Activated CD8-positive, alpha-beta T cell treated with anti-CD3 and anti-CD28 coated beads, Interleukin-2, amount 10 ng/mL, durations not matched to agents 7 days and 5 days (primary cell): ENCODE measurements around the gene PLB1. TPM values are rescaled to one million over a fixed set of nuclear protein-coding genes. Genes with fewer than 3 reads are reported as not detected.
"Not testable (repeated sequence)": the region's sequence is repeated elsewhere in the genome, so short reads cannot be mapped to it uniquely, and the experiment has no call there.

Experiments used
- ATAC-seq: fragments of 150-1000 bp; cut with Tn5 transposase; one replicate; pipeline ENCODE4 v1.10.0; 2021; ENCODE audit warnings: moderate library complexity
- CTCF ChIA-PET: fragments of 350-600 bp; sonication (Branson Sonifier 250); formaldehyde crosslinking; loops from one replicate; lab custom pipeline; 2021; ENCODE audit warnings: antibody characterized with exemption; lab: Charles Lee
- POLR2A ChIA-PET: fragments of 350-600 bp; sonication (Branson Sonifier 250); formaldehyde crosslinking; loops from one replicate; lab custom pipeline; 2021; ENCODE audit warnings: antibody characterized with exemption; lab: Charles Lee
- DNase-seq: peaks from one replicate; pipeline ENCODE4 v3.0.0-alpha.2; 2020
- H3K27ac Mint-ChIP-seq: one replicate; pipeline ENCODE4 v1.8.0; 2021; ENCODE audit warnings: mild to moderate bottlenecking, mixed read lengths
- H3K27me3 Mint-ChIP-seq: one replicate; pipeline ENCODE4 v1.8.0; 2021; ENCODE audit warnings: low read depth, mixed read lengths
- H3K36me3 Mint-ChIP-seq: one replicate; pipeline ENCODE4 v1.8.0; 2021; ENCODE audit warnings: low read depth, mixed read lengths
- H3K4me1 Mint-ChIP-seq: one replicate; pipeline ENCODE4 v1.8.0; 2021; ENCODE audit warnings: low read depth, mixed read lengths
- H3K4me3 Mint-ChIP-seq: one replicate; pipeline ENCODE4 v1.8.0; 2021; ENCODE audit warnings: mild to moderate bottlenecking, mixed read lengths
- H3K9me3 Mint-ChIP-seq: one replicate; pipeline ENCODE4 v1.8.0; 2022; ENCODE audit warnings: mixed read lengths; ENCODE audit not compliant: insufficient read depth
- total RNA-seq, 2 experiments: library from RNA; stranded (reverse); gene quantifications; one replicate each; pipeline ENCODE4 v1.2.3, GENCODE V29; 2021

The PLB1 gene
- total RNA-seq, 2 experiments from 2014 or later: 1.0 to 1.4 TPM

- no peak overlapping the region for H3K27ac Mint-ChIP-seq
- ChIA-PET POLR2A (no interaction called here), CTCF (interaction anchor here (1.5 kb wide), 1 partner anchor 64 kb away, joined by 6 read pairs; no protein-coding TSS in a partner anchor)
- no peak overlapping the region for H3K4me3 Mint-ChIP-seq
- H3K36me3 Mint-ChIP-seq: peaks cover 2% of the 10 kb centered on the region
- DNase-seq (no peak), ATAC-seq (no peak)
- peaks cover 4% of the 10 kb centered on the region for H3K9me3 Mint-ChIP-seq
- H3K4me1 Mint-ChIP-seq: peaks cover 12% of the 10 kb centered on the region
- no peaks in the 10 kb centered on the region for H3K27me3 Mint-ChIP-seq
Measured at GRCh38 chr2:28659127-28659526, 163.3 kb downstream of the PLB1 start.

- peaks cover 2% of the 10 kb centered on the region for H3K27me3 Mint-ChIP-seq
- peaks cover 2% of the 10 kb centered on the region for H3K36me3 Mint-ChIP-seq
- ChIA-PET CTCF (no interaction called here), POLR2A (no interaction called here)
- no peak overlapping the region for H3K4me3 Mint-ChIP-seq
- no peak for ATAC-seq
- H3K9me3 Mint-ChIP-seq: peaks cover 4% of the 10 kb centered on the region
- no peak for DNase-seq
- no peak overlapping the region for H3K27ac Mint-ChIP-seq
- peaks cover 4% of the 10 kb centered on the region for H3K4me1 Mint-ChIP-seq
Measured at GRCh38 chr2:28661589-28662001, 165.7 kb downstream of the PLB1 start.

GRCh38 chr2:28662044-28662443, 166.2 kb downstream of the PLB1 start:
- peaks cover 2% of the 10 kb centered on the region for H3K36me3 Mint-ChIP-seq
- peaks cover 4% of the 10 kb centered on the region for H3K9me3 Mint-ChIP-seq
- ChIA-PET CTCF (no interaction called here), POLR2A (no interaction called here)
- H3K4me1 Mint-ChIP-seq: peaks cover 3% of the 10 kb centered on the region
- H3K27me3 Mint-ChIP-seq: peaks cover 2% of the 10 kb centered on the region
- ATAC-seq (no peak), DNase-seq (no peak)
- H3K27ac Mint-ChIP-seq: no peak overlapping the region
- no peak overlapping the region for H3K4me3 Mint-ChIP-seq

GRCh38 chr2:28662468-28663181, 166.8 kb downstream of the PLB1 start:
- Mint-ChIP-seq H3K4me1 (no peaks in the 10 kb centered on the region), H3K9me3 (peaks cover 4% of the 10 kb centered on the region), H3K4me3 (no peak overlapping the region), H3K27ac (no peak overlapping the region), H3K27me3 (peaks cover 2% of the 10 kb centered on the region), H3K36me3 (peaks cover 2% of the 10 kb centered on the region)
- DNase-seq (no peak), ATAC-seq (no peak)
- ChIA-PET POLR2A (no interaction called here), CTCF (no interaction called here)

- DNase-seq: no peak
- CTCF ChIA-PET: no interaction called here
- POLR2A ChIA-PET: no interaction called here
- Mint-ChIP-seq H3K4me3 (no peak overlapping the region), H3K27me3 (peaks cover 2% of the 10 kb centered on the region), H3K4me1 (no peaks in the 10 kb centered on the region), H3K9me3 (peaks cover 4% of the 10 kb centered on the region), H3K27ac (no peak overlapping the region), H3K36me3 (peaks cover 2% of the 10 kb centered on the region)
- ATAC-seq: no peak
Measured at GRCh38 chr2:28663359-28663758, 167.5 kb downstream of the PLB1 start.

GRCh38 chr2:28664120-28664842, 168.4 kb downstream of the PLB1 start:
- H3K27ac Mint-ChIP-seq: no peak overlapping the region
- peaks cover under 1% of the 10 kb centered on the region for H3K9me3 Mint-ChIP-seq
- no peaks in the 10 kb centered on the region for H3K36me3 Mint-ChIP-seq
- ChIA-PET POLR2A (no interaction called here), CTCF (interaction anchor here (1.5 kb wide), 1 partner anchor 87 kb away, joined by 3 read pairs; the partner anchor contains the start of gene PPP1CB)
- peaks cover 2% of the 10 kb centered on the region for H3K27me3 Mint-ChIP-seq
- DNase-seq (no peak), ATAC-seq (no peak)
- H3K4me3 Mint-ChIP-seq: no peak overlapping the region
- H3K4me1 Mint-ChIP-seq: no peaks in the 10 kb centered on the region

GRCh38 chr2:28665041-28665704, 169.3 kb downstream of the PLB1 start:
- Mint-ChIP-seq H3K4me1 (no peaks in the 10 kb centered on the region), H3K9me3 (no peaks in the 10 kb centered on the region), H3K27ac (no peak overlapping the region), H3K4me3 (no peak overlapping the region), H3K36me3 (no peaks in the 10 kb centered on the region), H3K27me3 (peaks cover 2% of the 10 kb centered on the region)
- ChIA-PET CTCF (interaction anchor here (1.5 kb wide), 1 partner anchor 86 kb away, joined by 3 read pairs; the partner anchor contains the start of gene PPP1CB), POLR2A (interaction anchor here (0.6 kb wide), 1 partner anchor 76 kb away, joined by 3 read pairs; no protein-coding TSS in a partner anchor)
- ATAC-seq (no peak), DNase-seq (no peak)

- POLR2A ChIA-PET: interaction anchor here (0.6 kb wide), 1 partner anchor 77 kb away, joined by 3 read pairs; no protein-coding TSS in a partner anchor
- H3K27me3 Mint-ChIP-seq, H3K4me1 Mint-ChIP-seq, H3K36me3 Mint-ChIP-seq, H3K4me3 Mint-ChIP-seq, ATAC-seq, CTCF ChIA-PET, DNase-seq, H3K27ac Mint-ChIP-seq, H3K9me3 Mint-ChIP-seq: not testable (repeated sequence)
Measured at GRCh38 chr2:28665811-28666377, 170.0 kb downstream of the PLB1 start.

- Mint-ChIP-seq H3K4me3 (no peak overlapping the region), H3K36me3 (no peaks in the 10 kb centered on the region), H3K9me3 (no peaks in the 10 kb centered on the region), H3K27me3 (peaks cover 2% of the 10 kb centered on the region), H3K27ac (no peak overlapping the region), H3K4me1 (no peaks in the 10 kb centered on the region)
- DNase-seq (no peak), ATAC-seq (no peak)
- ChIA-PET CTCF (no interaction called here), POLR2A (interaction anchor here (0.5 kb wide), 1 partner anchor 81 kb away, joined by 4 read pairs; no protein-coding TSS in a partner anchor)
Measured at GRCh38 chr2:28666496-28667184, 170.8 kb downstream of the PLB1 start.

GRCh38 chr2:28667261-28667660, 171.4 kb downstream of the PLB1 start:
- POLR2A ChIA-PET: no interaction called here
- no peaks in the 10 kb centered on the region for H3K36me3 Mint-ChIP-seq

More at GRCh38 chr2:28667261-28667660, 171.4 kb downstream of the PLB1 start:
- H3K9me3 Mint-ChIP-seq: no peaks in the 10 kb centered on the region
- no peak overlapping the region for H3K4me3 Mint-ChIP-seq
- H3K27ac Mint-ChIP-seq: no peak overlapping the region
- DNase-seq (no peak), ATAC-seq (no peak)
- H3K27me3 Mint-ChIP-seq: peaks cover 2% of the 10 kb centered on the region
- no peaks in the 10 kb centered on the region for H3K4me1 Mint-ChIP-seq
- CTCF ChIA-PET: no interaction called here
